Middle frontal gyrus (tissue), 1 donor: ENCODE measurements around the gene MBD3.

Experiments used
- DNase-seq: peaks from one replicate; pipeline ENCODE4 v3.0.0-alpha.2; 2015; ENCODE audit warnings: low spot score; ENCODE audit errors: extremely low spot score

Gene MBD3

GRCh38 chr19:1598777-1599459 lies 6.3 kb upstream of the MBD3 start:
- DNase-seq, result no peak

GRCh38 chr19:1593501-1593772 lies 772 bp upstream of the MBD3 start:
- DNase-seq, result no peak

GRCh38 chr19:1592024-1592754 lies 476 bp downstream of the MBD3 start:
- DNase-seq, result peak; percentile 85

- DNase-seq, result no peak
These were observed 1.1 kb downstream of the MBD3 start for GRCh38 chr19:1591421-1592023.

GRCh38 chr19:1590641-1591397 lies 1.8 kb downstream of the MBD3 start:
- no peak for DNase-seq

GRCh38 chr19:1587872-1588271 lies 4.8 kb downstream of the MBD3 start:
- DNase-seq, result no peak

GRCh38 chr19:1585243-1585580 lies 7.5 kb downstream of the MBD3 start:
- no peak for DNase-seq

- DNase-seq, result no peak
These were observed 8.0 kb downstream of the MBD3 start for GRCh38 chr19:1584500-1585242.

- no peak for DNase-seq
These were observed 10.5 kb downstream of the MBD3 start for GRCh38 chr19:1582201-1582600.

- DNase-seq, result no peak
These were observed 11.7 kb downstream of the MBD3 start for GRCh38 chr19:1580957-1581356.

- DNase-seq, result no peak
These were observed 12.3 kb downstream of the MBD3 start for GRCh38 chr19:1580382-1580781.

- no peak for DNase-seq
These were observed 13.4 kb downstream of the MBD3 start for GRCh38 chr19:1579222-1579621.

GRCh38 chr19:1577929-1578618 lies 14.6 kb downstream of the MBD3 start:
- DNase-seq, result no peak

GRCh38 chr19:1577090-1577928 lies 15.4 kb downstream of the MBD3 start:
- no peak for DNase-seq

GRCh38 chr19:1576242-1577089 lies 16.2 kb downstream of the MBD3 start:
- no peak for DNase-seq

GRCh38 chr19:1575323-1576241 lies 17.1 kb downstream of the MBD3 start:
- no peak for DNase-seq

- DNase-seq, result no peak
These were observed 18.1 kb downstream of the MBD3 start for GRCh38 chr19:1574354-1575136.
